Upper lobe of right lung (tissue), 1 donor: ENCODE measurements around the gene KLC3. TPM values are rescaled to one million over a fixed set of nuclear protein-coding genes. Genes with fewer than 3 reads are reported as not detected.

ENCODE experiments used
- ATAC-seq: fragments of 200-7000 bp; cut with Tn5 transposase; one replicate; pipeline ENCODE4 v1.9.1; 2020; ENCODE audit warnings: mild to moderate bottlenecking, moderate library complexity
- DNase-seq: peaks from one replicate; pipeline ENCODE4 v3.0.0-alpha.2; 2020
- H3K27ac ChIP-seq: fragments of 200-600 bp; one replicate; pipeline ENCODE4 v1.8.0; 2022
- H3K27me3 ChIP-seq: fragments of 200-600 bp; one replicate; pipeline ENCODE4 v1.8.0; 2022; ENCODE audit warnings: mild to moderate bottlenecking
- H3K36me3 ChIP-seq: fragments of 200-600 bp; one replicate; pipeline ENCODE4 v1.8.0; 2022
- H3K4me1 ChIP-seq: fragments of 200-600 bp; one replicate; pipeline ENCODE4 v1.8.0; 2022
- H3K4me3 ChIP-seq: fragments of 200-600 bp; one replicate; pipeline ENCODE4 v1.8.0; 2022; ENCODE audit warnings: mild to moderate bottlenecking
- H3K9me3 ChIP-seq: fragments of 200-600 bp; one replicate; pipeline ENCODE4 v1.8.0; 2022
- CTCF ChIP-seq: fragments of 200-600 bp; IDR thresholded peaks from one replicate; pipeline ENCODE4 v1.8.0; 2022; ENCODE audit warnings: antibody characterized with exemption
- intact Hi-C: fragments of 100-400 bp; cut with DNase I; formaldehyde crosslinking; loops from one replicate; pipeline ENCODE4 v1.11.0; 2022
- total RNA-seq: library from RNA; stranded (reverse); fragmentation: NEBNext Ultra II Directional; extraction: Animal tissue kit (Norgen Biotek cat#: 25700); gene quantifications from one replicate; pipeline ENCODE4 v1.2.1, GENCODE V29; 2021
- donor health status: DM: no; HTN: yes; CAD: no; lungs with severe emphysema.

The KLC3 gene
- total RNA-seq, 1 donor from 2014 or later, result 1.8 TPM

GRCh38 chr19:45320997-45321775, 19.4 kb upstream of the KLC3 start:
- H3K36me3 ChIP-seq, result no peaks in the 10 kb centered on the region
- H3K27me3 ChIP-seq, result peaks cover 40% of the 10 kb centered on the region
- H3K27ac ChIP-seq, result no peak overlapping the region
- no peaks in the 10 kb centered on the region for H3K9me3 ChIP-seq
- ATAC-seq, result no peak
- no peak for TF ChIP-seq CTCF
- no peaks in the 10 kb centered on the region for H3K4me1 ChIP-seq
- intact Hi-C loops, result no loop called here
- DNase-seq, result no peak
- H3K4me3 ChIP-seq, result no peak overlapping the region

GRCh38 chr19:45321848-45322247, 18.7 kb upstream of the KLC3 start:
- intact Hi-C loops, result no loop called here
- H3K36me3 ChIP-seq, result no peaks in the 10 kb centered on the region
- H3K27me3 ChIP-seq, result peaks cover 37% of the 10 kb centered on the region
- no peak for DNase-seq
- no peak overlapping the region for H3K4me3 ChIP-seq
- no peak overlapping the region for H3K27ac ChIP-seq
- ATAC-seq, result no peak
- no peak for TF ChIP-seq CTCF
- no peaks in the 10 kb centered on the region for H3K4me1 ChIP-seq
- H3K9me3 ChIP-seq, result no peaks in the 10 kb centered on the region

- Histone ChIP-seq H3K4me3 (no peak overlapping the region), H3K36me3 (no peaks in the 10 kb centered on the region), H3K4me1 (no peaks in the 10 kb centered on the region), H3K27ac (no peak overlapping the region), H3K9me3 (no peaks in the 10 kb centered on the region), H3K27me3 (peaks cover 33% of the 10 kb centered on the region)
- ATAC-seq, result no peak
- DNase-seq, result no peak
- no peak for TF ChIP-seq CTCF
- intact Hi-C loops, result no loop called here
Observed at GRCh38 chr19:45322311-45322710, 18.2 kb upstream of the KLC3 start.

DNA sequence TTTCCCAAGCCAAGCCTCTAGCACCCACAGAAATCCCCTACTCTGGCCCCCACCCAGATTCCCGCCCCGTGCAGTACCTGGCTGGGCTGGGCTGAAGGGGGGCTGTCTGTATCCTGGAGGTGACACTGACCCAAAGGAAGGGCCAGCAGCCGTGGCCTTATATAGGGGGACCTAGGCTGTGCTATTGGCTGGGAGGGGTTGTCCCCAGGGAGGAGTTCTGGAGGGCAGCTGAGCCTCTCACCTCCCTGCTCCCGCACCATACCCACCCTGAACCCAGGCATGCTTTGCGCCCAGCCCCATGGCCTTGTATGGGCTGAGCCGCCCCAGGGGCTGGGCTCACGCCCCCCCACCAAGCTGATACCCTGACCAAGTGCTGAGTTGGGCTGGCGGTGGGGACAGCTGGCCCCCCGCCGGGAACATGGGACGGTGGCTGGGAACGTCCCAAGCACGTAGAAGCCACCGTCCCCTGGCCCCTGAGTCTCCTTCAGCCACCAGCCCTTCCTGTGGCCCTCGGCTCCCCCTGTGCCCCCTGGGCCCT, 17.7 kb upstream of the KLC3 start, which contains the start of gene CKM:
Gene CKM (minus strand): TSS at position 132 of the 538 bp plus-strand sequence. CDS start 3,162 bp downstream, outside the sequence.
- Histone ChIP-seq H3K4me1 (no peaks in the 10 kb centered on the region), H3K36me3 (no peaks in the 10 kb centered on the region), H3K27me3 (peaks cover 29% of the 10 kb centered on the region), H3K4me3 (no peak within 1 kb of the TSS), H3K27ac (no peak within 1 kb of the TSS), H3K9me3 (no peaks in the 10 kb centered on the region)
- TF ChIP-seq CTCF, result no peak
- DNase-seq (no peak), ATAC-seq (peak; percentile 15)
- intact Hi-C loops, result no loop called here

DNA sequence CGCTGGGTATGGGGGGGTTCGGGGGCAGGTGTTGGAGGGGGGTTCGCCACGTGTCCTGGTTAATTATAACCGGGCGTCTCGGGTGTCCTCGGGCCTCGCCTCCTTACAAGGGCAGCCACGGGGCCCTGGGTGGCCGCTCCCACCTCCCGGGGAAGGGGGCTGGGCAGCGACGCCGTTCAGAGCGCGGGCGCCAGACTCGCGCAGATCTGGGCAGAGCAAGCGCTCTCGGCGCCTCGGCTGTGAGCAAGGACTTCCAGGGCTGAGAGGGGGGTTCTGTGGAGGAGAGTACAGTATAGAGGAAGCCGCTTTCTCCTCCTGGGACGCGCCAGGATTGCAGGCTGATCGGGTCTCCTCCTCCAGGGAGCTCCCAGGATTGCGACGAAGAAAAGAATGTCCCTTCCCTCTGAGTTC, 16.9 kb upstream of the KLC3 start:
- no peaks in the 10 kb centered on the region for H3K4me1 ChIP-seq
- intact Hi-C loops, result no loop called here
- DNase-seq (no peak), ATAC-seq (no peak)
- no peak for TF ChIP-seq CTCF
- H3K27me3 ChIP-seq, result peaks cover 24% of the 10 kb centered on the region
- no peaks in the 10 kb centered on the region for H3K9me3 ChIP-seq
- no peaks in the 10 kb centered on the region for H3K36me3 ChIP-seq
- H3K4me3 ChIP-seq, result no peak overlapping the region
- no peak overlapping the region for H3K27ac ChIP-seq
